H9 (cell line): ENCODE results near the gene TACR1. TPM values are rescaled to one million over a fixed set of nuclear protein-coding genes. Genes with fewer than 3 reads are reported as not detected.

Source experiments
- DNase-seq: peaks from one replicate; pipeline ENCODE4 v3.0.0-alpha.2; 2017
- H2AFZ ChIP-seq: one replicate; pipeline ENCODE4 v1.6.1; 2013; ENCODE audit warnings: mild to moderate bottlenecking, low read length, control low read depth, moderate library complexity
- H2AK5ac ChIP-seq: 2 replicates; pipeline ENCODE4 v1.6.1; 2013; ENCODE audit warnings: low read length, control low read depth, mixed read lengths; ENCODE audit not compliant: insufficient read length
- H2BK120ac ChIP-seq: one replicate; pipeline ENCODE4 v1.6.1; 2013; ENCODE audit warnings: low read depth, mild to moderate bottlenecking, low read length, control low read depth, inconsistent platforms; ENCODE audit not compliant: poor library complexity, severe bottlenecking
- H2BK12ac ChIP-seq: 2 replicates; pipeline ENCODE4 v1.6.1; 2013; ENCODE audit warnings: low read length, control low read depth, mixed read lengths, low read depth; ENCODE audit not compliant: insufficient read length
- H2BK15ac ChIP-seq: 2 replicates; pipeline ENCODE4 v1.6.1; 2013; ENCODE audit warnings: low read depth, low read length, control low read depth
- H2BK20ac ChIP-seq: one replicate; pipeline ENCODE4 v1.6.1; 2013; ENCODE audit warnings: low read depth, mild to moderate bottlenecking, low read length, control low read depth, inconsistent platforms; ENCODE audit not compliant: poor library complexity, severe bottlenecking
- H2BK5ac ChIP-seq: 2 replicates; pipeline ENCODE4 v1.6.1; 2013; ENCODE audit warnings: low read length, control low read depth, mixed read lengths; ENCODE audit not compliant: insufficient read length
- H3K14ac ChIP-seq: 2 replicates; pipeline ENCODE4 v1.6.1; 2013; ENCODE audit warnings: low read length, control low read depth; ENCODE audit not compliant: insufficient read depth
- H3K18ac ChIP-seq: 2 replicates; pipeline ENCODE4 v1.6.1; 2013; ENCODE audit warnings: low read depth, mild to moderate bottlenecking, mixed read lengths, low read length, control low read depth; ENCODE audit not compliant: insufficient read length
- H3K23ac ChIP-seq: 2 replicates; pipeline ENCODE4 v1.6.1; 2013; ENCODE audit warnings: low read length, control low read depth, mixed read lengths, low read depth; ENCODE audit not compliant: insufficient read length
- H3K23me2 ChIP-seq: 2 replicates; pipeline ENCODE4 v1.6.1; 2013; ENCODE audit warnings: low read depth, mild to moderate bottlenecking, mixed read lengths, low read length, control low read depth; ENCODE audit not compliant: insufficient read length, poor library complexity, severe bottlenecking
- H3K27ac ChIP-seq: 2 replicates; pipeline ENCODE4 v1.5.1; 2013; ENCODE audit warnings: low read length, control low read depth, mixed read lengths, low read depth; ENCODE audit not compliant: insufficient read length
- H3K27me3 ChIP-seq: 2 replicates; pipeline ENCODE4 v1.6.1; 2013; ENCODE audit warnings: low read length, control low read depth, inconsistent platforms; ENCODE audit not compliant: insufficient read depth
- H3K4ac ChIP-seq: 2 replicates; pipeline ENCODE4 v1.6.1; 2013; ENCODE audit warnings: low read depth, mild to moderate bottlenecking, control low read depth, inconsistent platforms, low read length, moderate library complexity
- H3K4me1 ChIP-seq: 2 replicates; pipeline ENCODE4 v1.6.1; 2013; ENCODE audit warnings: low read length, control low read depth, inconsistent platforms; ENCODE audit not compliant: insufficient read depth
- H3K4me2 ChIP-seq: 2 replicates; pipeline ENCODE4 v1.6.1; 2013; ENCODE audit warnings: low read length, control low read depth, mixed read lengths; ENCODE audit not compliant: insufficient read length, insufficient read depth
- H3K56ac ChIP-seq: 2 replicates; pipeline ENCODE4 v1.6.1; 2013; ENCODE audit warnings: low read depth, mild to moderate bottlenecking, mixed read lengths, low read length, control low read depth; ENCODE audit not compliant: insufficient read length
- H3K79me1 ChIP-seq: 2 replicates; pipeline ENCODE4 v1.6.1; 2013; ENCODE audit warnings: low read depth, mild to moderate bottlenecking, moderate library complexity, low read length, control low read depth, inconsistent platforms; ENCODE audit not compliant: insufficient read depth, poor library complexity, severe bottlenecking
- H3K79me2 ChIP-seq: 2 replicates; pipeline ENCODE4 v1.6.1; 2013; ENCODE audit warnings: low read length, control low read depth, inconsistent platforms; ENCODE audit not compliant: insufficient read depth
- H3K9ac ChIP-seq: 2 replicates; pipeline ENCODE4 v1.6.1; 2013; ENCODE audit warnings: low read length, control low read depth, mixed read lengths; ENCODE audit not compliant: insufficient read length; ENCODE audit errors: extremely low read depth
- H3K9me3 ChIP-seq: one replicate; pipeline ENCODE4 v1.6.1; 2013; ENCODE audit warnings: low read depth, low read length, inconsistent platforms; ENCODE audit not compliant: control insufficient read depth
- H3T11ph ChIP-seq: one replicate; pipeline ENCODE4 v1.6.1; 2013; ENCODE audit warnings: mild to moderate bottlenecking, low read length, control low read depth, inconsistent platforms
- H4K20me1 ChIP-seq: one replicate; pipeline ENCODE4 v1.6.1; 2013; ENCODE audit not compliant: control insufficient read depth, insufficient read length, insufficient read depth
- H4K5ac ChIP-seq: 2 replicates; pipeline ENCODE4 v1.6.1; 2013; ENCODE audit warnings: low read depth, mild to moderate bottlenecking, mixed read lengths, low read length, control low read depth; ENCODE audit not compliant: insufficient read length
- H4K8ac ChIP-seq: replicated peaks from 2 replicates; pipeline ENCODE4 v1.6.1; 2013; ENCODE audit warnings: low read length, control low read depth, mixed read lengths, low read depth; ENCODE audit not compliant: insufficient read length
- H4K91ac ChIP-seq: 2 replicates; pipeline ENCODE4 v1.6.1; 2013; ENCODE audit warnings: low read depth, mild to moderate bottlenecking, moderate library complexity, mixed read lengths, low read length, control low read depth; ENCODE audit not compliant: insufficient read length
- H3K27ac Mint-ChIP-seq, 3 experiments: 2 replicates in 2 of 3; 3 replicates in 1 of 3; pipeline ENCODE4 v1.8.0; 2020 to 2021; ENCODE audit warnings: mixed read lengths in 3 of 3, mild to moderate bottlenecking in 1 of 3, moderate library complexity in 1 of 3
- H3K27me3 Mint-ChIP-seq: 2 replicates; pipeline ENCODE4 v1.8.0; 2021; ENCODE audit warnings: low read depth, mild to moderate bottlenecking, moderate library complexity, mixed read lengths
- H3K36me3 Mint-ChIP-seq, 3 experiments: 2 replicates in 2 of 3; 3 replicates in 1 of 3; pipeline ENCODE4 v1.8.0; 2020 to 2021; ENCODE audit warnings: low read depth in 3 of 3, mixed read lengths in 3 of 3; ENCODE audit not compliant: insufficient read depth in 1 of 3
- H3K4me1 Mint-ChIP-seq, 2 experiments: 2 replicates each; pipeline ENCODE4 v1.8.0; 2020; ENCODE audit warnings: mixed read lengths in 2 of 2
- H3K4me3 Mint-ChIP-seq, 2 experiments: 2 replicates in 1 of 2; 3 replicates in 1 of 2; pipeline ENCODE4 v1.8.0; 2020 to 2021; ENCODE audit warnings: mild to moderate bottlenecking in 2 of 2, mixed read lengths in 2 of 2, moderate library complexity in 1 of 2
- H3K9me3 Mint-ChIP-seq, 2 experiments: 2 replicates in 1 of 2; 3 replicates in 1 of 2; pipeline ENCODE4 v1.8.0; 2020; ENCODE audit warnings: mild to moderate bottlenecking in 2 of 2, mixed read lengths in 2 of 2, moderate library complexity in 1 of 2
- CTCF ChIP-seq: fragments of 200-600 bp; sonication (generic); conservative IDR thresholded peaks from 3 replicates; pipeline ENCODE4 v1.8.0; 2021; ENCODE audit warnings: antibody characterized with exemption, mild to moderate bottlenecking
- WGBS: extraction: QIAGEN DNeasy Blood & Tissue Kit; methylation state at CpG from one replicate; pipeline ENCODE4 v1.1.7; 2013; ENCODE audit warnings: missing lambda C conversion rate, low lambda C conversion rate, mixed read lengths; ENCODE audit not compliant: insufficient read length; ENCODE audit errors: extremely low coverage; 5-methylcytosine and 5-hydroxymethylcytosine counted together
- total RNA-seq: library from RNA; stranded (reverse); gene quantifications from 2 replicates; pipeline ENCODE4 v1.2.1, GENCODE V29; 2021

The TACR1 gene
- total RNA-seq, 1 experiment from 2014 or later, result 1.4 TPM

GRCh38 chr2:75041226-75041625, 158.1 kb downstream of the TACR1 start:
- H3K27me3 ChIP-seq, result no peaks in the 10 kb centered on the region
- H2BK120ac ChIP-seq, result no peak overlapping the region
- H3K23me2 ChIP-seq, result no peaks in the 10 kb centered on the region
- DNase-seq, result no peak
- H4K91ac ChIP-seq, result no peak overlapping the region
- H4K5ac ChIP-seq, result no peak overlapping the region
- Mint-ChIP-seq H3K36me3 (no peaks in the 10 kb centered on the region), H3K4me1 (no peaks in the 10 kb centered on the region), H3K27me3 (no peaks in the 10 kb centered on the region; the same call in 1 of the 2 replicates), H3K4me3 (no peak overlapping the region), H3K27ac (no peak overlapping the region), H3K9me3 (no peaks in the 10 kb centered on the region)
- H2AK5ac ChIP-seq, result no peak overlapping the region
- H2BK20ac ChIP-seq, result no peak overlapping the region
- H3T11ph ChIP-seq, result no peak overlapping the region
- no peak overlapping the region for H3K9ac ChIP-seq
- H3K9me3 ChIP-seq, result no peaks in the 10 kb centered on the region
- H2BK12ac ChIP-seq, result no peak overlapping the region
- no peak overlapping the region for H3K18ac ChIP-seq
- H4K20me1 ChIP-seq, result no peaks in the 10 kb centered on the region
- no peak overlapping the region for H3K23ac ChIP-seq
- no peak overlapping the region for H3K4ac ChIP-seq
- H2AFZ ChIP-seq, result no peak overlapping the region
- no peaks in the 10 kb centered on the region for H3K79me1 ChIP-seq
- no peaks in the 10 kb centered on the region for H3K4me1 ChIP-seq
- H3K27ac ChIP-seq, result no peak overlapping the region
- no CpG with 5 or more reads among the region's 2 CpGs for WGBS
- TF ChIP-seq CTCF, result no peak
- no peak overlapping the region for H3K56ac ChIP-seq
- H4K8ac ChIP-seq, result no peak overlapping the region
- H2BK15ac ChIP-seq, result no peak overlapping the region
- no peak overlapping the region for H2BK5ac ChIP-seq
- no peak overlapping the region for H3K4me2 ChIP-seq
- H3K14ac ChIP-seq, result no peak overlapping the region
- H3K79me2 ChIP-seq, result no peaks in the 10 kb centered on the region
